ENCODE results near the gene HSP90AB1.
A peak's percentile ranks its signal among the peaks of the same experiment; 100 is the strongest.

Gene HSP90AB1

GRCh38 chr6:44217332-44218143 is 29.4 kb upstream of the HSP90AB1 start:
- TF ChIP-seq CTCF (IDR thresholded peaks at IDR 0.05; ENCODE audit: extremely low read depth, missing control alignments): no peak

GRCh38 chr6:44219053-44219814 is 27.7 kb upstream of the HSP90AB1 start:
- TF ChIP-seq CTCF (IDR thresholded peaks at IDR 0.05; ENCODE audit: extremely low read depth, missing control alignments): no peak
- DNase-seq (ENCODE audit: low spot score): peak; percentile 91

More at GRCh38 chr6:44217332-44218143, 29.4 kb upstream of the HSP90AB1 start:
- DNase-seq (ENCODE audit: low spot score): peak; percentile 8

- DNase-seq (ENCODE audit: low spot score): no peak
- TF ChIP-seq CTCF (IDR thresholded peaks at IDR 0.05; ENCODE audit: extremely low read depth, missing control alignments): no peak
These were observed 26.8 kb upstream of the HSP90AB1 start for GRCh38 chr6:44219815-44220784.

- DNase-seq (ENCODE audit: low spot score): no peak
- TF ChIP-seq CTCF (IDR thresholded peaks at IDR 0.05; ENCODE audit: extremely low read depth, missing control alignments): no peak
These were observed 26.0 kb upstream of the HSP90AB1 start for GRCh38 chr6:44220913-44221290.

GRCh38 chr6:44221291-44221960 is 25.5 kb upstream of the HSP90AB1 start:
- peak; percentile 88 for DNase-seq (ENCODE audit: low spot score)
- TF ChIP-seq CTCF (IDR thresholded peaks at IDR 0.05; ENCODE audit: extremely low read depth, missing control alignments): peak; percentile 77

- peak; percentile 31 for DNase-seq (ENCODE audit: low spot score)
- TF ChIP-seq CTCF (IDR thresholded peaks at IDR 0.05; ENCODE audit: extremely low read depth, missing control alignments): no peak
These were observed 25.0 kb upstream of the HSP90AB1 start for GRCh38 chr6:44221961-44222335.
